Activated naive CD4-positive, alpha-beta T cell treated with Interleukin-2 at 50 U/mL for 16 hours (primary cell): Measurements from ENCODE around the gene HSPA6.
"Not testable (repeated sequence)": the region's sequence is repeated elsewhere in the genome, so short reads cannot be mapped to it uniquely, and the experiment has no call there.

Source experiments
- DNase-seq: peaks from one replicate; pipeline ENCODE4 v3.0.0-alpha.2; 2020

Gene HSPA6

GRCh38 chr1:161563522-161563921, 39.2 kb downstream of the HSPA6 start:
- DNase-seq: not testable (repeated sequence)

DNA sequence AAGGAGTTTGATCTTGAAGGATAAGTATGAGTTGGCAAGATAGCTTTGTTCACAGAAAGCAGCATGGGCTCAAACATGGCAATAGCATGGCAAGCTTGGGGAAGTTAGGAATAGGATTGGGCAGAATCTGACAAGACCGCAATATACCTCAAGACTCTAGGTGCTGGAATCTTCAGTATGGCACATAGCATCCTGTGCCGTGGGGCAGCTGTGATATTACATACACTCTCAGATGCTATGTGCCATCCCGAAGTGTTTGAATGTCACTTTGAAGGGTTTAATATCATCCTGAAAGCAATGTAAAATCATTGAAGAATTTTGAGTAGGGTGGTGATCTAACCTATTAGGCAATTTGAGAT, 42.2 kb downstream of the HSPA6 start:
- not testable (repeated sequence) for DNase-seq

GRCh38 chr1:161571703-161572102, 47.4 kb downstream of the HSPA6 start:
- DNase-seq: not testable (repeated sequence)
